ENCODE data around the gene OR2M4.

DNA sequence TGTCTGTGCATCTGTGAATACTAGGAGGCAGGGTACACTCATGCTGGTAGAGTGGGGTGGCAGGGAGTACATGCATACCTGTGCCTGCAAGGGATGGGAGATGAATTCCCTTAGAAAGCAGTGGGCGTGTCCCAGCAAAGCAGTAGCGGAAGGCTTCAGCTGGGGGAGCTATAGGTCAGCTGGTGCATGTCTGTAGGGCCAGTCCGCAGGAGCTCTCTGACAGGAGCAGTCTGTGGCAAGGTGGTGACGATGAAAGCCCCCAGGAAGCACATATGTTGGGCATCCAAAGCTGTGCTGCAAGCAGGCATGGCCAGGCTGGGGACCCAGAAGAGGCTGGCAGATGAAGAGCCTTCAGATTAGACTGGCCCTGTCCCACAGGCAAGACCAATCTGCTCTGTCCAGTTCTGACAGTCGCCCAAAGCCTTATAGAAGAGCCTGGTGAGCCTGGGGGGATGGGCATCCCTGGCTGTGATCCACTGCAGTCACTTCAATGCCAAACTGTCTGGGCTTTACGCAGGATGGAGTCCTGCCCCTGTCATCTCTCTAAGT lies 1.8 kb upstream of the OR2M4 start:
- TF ChIP-seq POLR2A (IDR thresholded peaks at IDR 0.05): no peak
- TF ChIP-seq, protein P1, sequence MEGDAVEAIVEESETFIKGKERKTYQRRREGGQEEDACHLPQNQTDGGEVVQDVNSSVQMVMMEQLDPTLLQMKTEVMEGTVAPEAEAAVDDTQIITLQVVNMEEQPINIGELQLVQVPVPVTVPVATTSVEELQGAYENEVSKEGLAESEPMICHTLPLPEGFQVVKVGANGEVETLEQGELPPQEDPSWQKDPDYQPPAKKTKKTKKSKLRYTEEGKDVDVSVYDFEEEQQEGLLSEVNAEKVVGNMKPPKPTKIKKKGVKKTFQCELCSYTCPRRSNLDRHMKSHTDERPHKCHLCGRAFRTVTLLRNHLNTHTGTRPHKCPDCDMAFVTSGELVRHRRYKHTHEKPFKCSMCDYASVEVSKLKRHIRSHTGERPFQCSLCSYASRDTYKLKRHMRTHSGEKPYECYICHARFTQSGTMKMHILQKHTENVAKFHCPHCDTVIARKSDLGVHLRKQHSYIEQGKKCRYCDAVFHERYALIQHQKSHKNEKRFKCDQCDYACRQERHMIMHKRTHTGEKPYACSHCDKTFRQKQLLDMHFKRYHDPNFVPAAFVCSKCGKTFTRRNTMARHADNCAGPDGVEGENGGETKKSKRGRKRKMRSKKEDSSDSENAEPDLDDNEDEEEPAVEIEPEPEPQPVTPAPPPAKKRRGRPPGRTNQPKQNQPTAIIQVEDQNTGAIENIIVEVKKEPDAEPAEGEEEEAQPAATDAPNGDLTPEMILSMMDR (IDR thresholded peaks at IDR 0.05): no peak
- no peak for TF ChIP-seq EP300 (IDR thresholded peaks at IDR 0.05)

Measured in sigmoid colon (tissue), 4 donors.